ENCODE data around the gene CHST8. TPM values are rescaled to one million over a fixed set of nuclear protein-coding genes. Genes with fewer than 3 reads are reported as not detected.
A peak's percentile ranks its signal among the peaks of the same experiment; 100 is the strongest.

Gene CHST8
- polyA plus RNA-seq, 2 of the 4 experiments (the other 2 are of a cell fraction), result not detected

DNA sequence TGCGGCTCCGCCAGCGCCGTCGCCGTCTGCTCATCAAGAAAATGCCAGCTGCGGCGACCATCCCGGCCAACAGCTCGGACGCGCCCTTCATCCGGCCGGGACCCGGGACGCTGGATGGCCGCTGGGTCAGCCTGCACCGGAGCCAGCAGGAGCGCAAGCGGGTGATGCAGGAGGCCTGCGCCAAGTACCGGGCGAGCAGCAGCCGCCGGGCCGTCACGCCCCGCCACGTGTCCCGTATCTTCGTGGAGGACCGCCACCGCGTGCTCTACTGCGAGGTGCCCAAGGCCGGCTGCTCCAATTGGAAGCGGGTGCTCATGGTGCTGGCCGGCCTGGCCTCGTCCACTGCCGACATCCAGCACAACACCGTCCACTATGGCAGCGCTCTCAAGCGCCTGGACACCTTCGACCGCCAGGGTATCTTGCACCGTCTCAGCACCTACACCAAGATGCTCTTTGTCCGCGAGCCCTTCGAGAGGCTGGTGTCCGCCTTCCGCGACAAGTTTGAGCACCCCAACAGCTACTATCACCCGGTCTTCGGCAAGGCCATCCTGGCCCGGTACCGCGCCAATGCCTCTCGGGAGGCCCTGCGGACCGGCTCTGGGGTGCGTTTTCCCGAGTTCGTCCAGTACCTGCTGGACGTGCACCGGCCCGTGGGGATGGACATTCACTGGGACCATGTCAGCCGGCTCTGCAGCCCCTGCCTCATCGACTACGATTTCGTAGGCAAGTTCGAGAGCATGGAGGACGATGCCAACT is 150.5 kb downstream of the CHST8 start:
- CTCF ChIA-PET, result interaction anchor here (0.6 to 22.3 kb wide), 72 partner anchors 7 to 941 kb away, joined by 3 to 572 read pairs (median 5); partner anchors contain the start of genes CEBPA and KCTD15
- Histone ChIP-seq H3K4me1 (no peaks in the 10 kb centered on the region), H3K27ac (no peak overlapping the region), H3K4me2 (no peak overlapping the region), H3K9me3 (no peaks in the 10 kb centered on the region), H3K4me3 (no peak overlapping the region)
- 62% methylated on average over 68 of the region's 72 CpGs for WGBS (ENCODE audit: missing lambda C conversion rate)
- FAIRE-seq (no peak), DNase-seq (ENCODE audit: low read depth in 1 of 2, low spot score in 1 of 2) (no peak), ATAC-seq (peak in 1 of 2 experiments; percentile 3; a peak in 3 of 6 replicates)
- TF ChIP-seq ZC3H11A (IDR thresholded peaks at IDR 0.05) (no peak), NR3C1 (IDR thresholded peaks at IDR 0.05) (no peak), FOXS1 (CRISPR knock-in tag; IDR thresholded peaks at IDR 0.05) (no peak), TFCP2L1 (CRISPR knock-in tag; IDR thresholded peaks at IDR 0.05) (no peak), E2F6 (IDR thresholded peaks at IDR 0.05; ENCODE audit: borderline replicate concordance, low read depth) (no peak)
- TF ChIP-seq, protein P1, sequence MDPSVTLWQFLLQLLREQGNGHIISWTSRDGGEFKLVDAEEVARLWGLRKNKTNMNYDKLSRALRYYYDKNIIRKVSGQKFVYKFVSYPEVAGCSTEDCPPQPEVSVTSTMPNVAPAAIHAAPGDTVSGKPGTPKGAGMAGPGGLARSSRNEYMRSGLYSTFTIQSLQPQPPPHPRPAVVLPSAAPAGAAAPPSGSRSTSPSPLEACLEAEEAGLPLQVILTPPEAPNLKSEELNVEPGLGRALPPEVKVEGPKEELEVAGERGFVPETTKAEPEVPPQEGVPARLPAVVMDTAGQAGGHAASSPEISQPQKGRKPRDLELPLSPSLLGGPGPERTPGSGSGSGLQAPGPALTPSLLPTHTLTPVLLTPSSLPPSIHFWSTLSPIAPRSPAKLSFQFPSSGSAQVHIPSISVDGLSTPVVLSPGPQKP (IDR thresholded peaks at IDR 0.05; ENCODE audit: low read depth, low read length), result no peak
- POLR2A ChIA-PET, result no interaction called here

DNA sequence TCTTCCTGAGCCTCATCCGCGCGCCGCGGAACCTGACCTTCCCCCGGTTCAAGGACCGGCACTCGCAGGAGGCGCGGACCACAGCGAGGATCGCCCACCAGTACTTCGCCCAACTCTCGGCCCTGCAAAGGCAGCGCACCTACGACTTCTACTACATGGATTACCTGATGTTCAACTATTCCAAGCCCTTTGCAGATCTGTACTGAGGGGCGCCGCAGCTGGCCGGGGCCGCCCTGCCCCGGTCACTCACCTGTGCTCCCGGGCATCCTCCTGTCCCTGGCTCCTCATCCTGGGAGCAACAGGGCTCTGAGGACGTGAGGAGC is 151.1 kb downstream of the CHST8 start:
- 74% methylated on average over 23 of the region's 23 CpGs for WGBS (ENCODE audit: missing lambda C conversion rate)
- CTCF ChIA-PET, result interaction anchor here (0.9 to 22.3 kb wide), 20 partner anchors 12 to 940 kb away, joined by 3 to 572 read pairs (median 12); partner anchors contain the start of genes CEBPA and KCTD15
- no peak overlapping the region for H3K4me3 ChIP-seq
- no peak for DNase-seq (ENCODE audit: low read depth in 1 of 2, low spot score in 1 of 2)
- no peak for ATAC-seq
- no peaks in the 10 kb centered on the region for H3K4me1 ChIP-seq
- POLR2A ChIA-PET, result no interaction called here
- TF ChIP-seq PHF8 (IDR thresholded peaks at IDR 0.05; ENCODE audit: borderline replicate concordance, low read depth) (no peak), KDM5A (IDR thresholded peaks at IDR 0.05) (no peak), EHF (CRISPR knock-in tag; IDR thresholded peaks at IDR 0.05) (no peak), TFCP2L1 (CRISPR knock-in tag; IDR thresholded peaks at IDR 0.05) (no peak), HOXB13 (CRISPR knock-in tag; IDR thresholded peaks at IDR 0.05; ENCODE audit: low read depth) (no peak), CBX2 (IDR thresholded peaks at IDR 0.05; ENCODE audit: borderline replicate concordance, low read depth) (no peak), ZNF302 (CRISPR knock-in tag; IDR thresholded peaks at IDR 0.05) (no peak), MAFK (IDR thresholded peaks at IDR 0.05; ENCODE audit: partially characterized antibody) (no peak), NFE2L2 (conservative IDR thresholded peaks at IDR 0.05; ENCODE audit: low read length) (no peak), HOXA7 (CRISPR knock-in tag; IDR thresholded peaks at IDR 0.05) (no peak)
- TF ChIP-seq, protein P2, sequence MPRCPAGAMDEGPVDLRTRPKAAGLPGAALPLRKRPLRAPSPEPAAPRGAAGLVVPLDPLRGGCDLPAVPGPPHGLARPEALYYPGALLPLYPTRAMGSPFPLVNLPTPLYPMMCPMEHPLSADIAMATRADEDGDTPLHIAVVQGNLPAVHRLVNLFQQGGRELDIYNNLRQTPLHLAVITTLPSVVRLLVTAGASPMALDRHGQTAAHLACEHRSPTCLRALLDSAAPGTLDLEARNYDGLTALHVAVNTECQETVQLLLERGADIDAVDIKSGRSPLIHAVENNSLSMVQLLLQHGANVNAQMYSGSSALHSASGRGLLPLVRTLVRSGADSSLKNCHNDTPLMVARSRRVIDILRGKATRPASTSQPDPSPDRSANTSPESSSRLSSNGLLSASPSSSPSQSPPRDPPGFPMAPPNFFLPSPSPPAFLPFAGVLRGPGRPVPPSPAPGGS (IDR thresholded peaks at IDR 0.05), result no peak
- TF ChIP-seq, protein P1 (IDR thresholded peaks at IDR 0.05; ENCODE audit: low read depth, low read length), result no peak
- TF ChIP-seq, protein P3, sequence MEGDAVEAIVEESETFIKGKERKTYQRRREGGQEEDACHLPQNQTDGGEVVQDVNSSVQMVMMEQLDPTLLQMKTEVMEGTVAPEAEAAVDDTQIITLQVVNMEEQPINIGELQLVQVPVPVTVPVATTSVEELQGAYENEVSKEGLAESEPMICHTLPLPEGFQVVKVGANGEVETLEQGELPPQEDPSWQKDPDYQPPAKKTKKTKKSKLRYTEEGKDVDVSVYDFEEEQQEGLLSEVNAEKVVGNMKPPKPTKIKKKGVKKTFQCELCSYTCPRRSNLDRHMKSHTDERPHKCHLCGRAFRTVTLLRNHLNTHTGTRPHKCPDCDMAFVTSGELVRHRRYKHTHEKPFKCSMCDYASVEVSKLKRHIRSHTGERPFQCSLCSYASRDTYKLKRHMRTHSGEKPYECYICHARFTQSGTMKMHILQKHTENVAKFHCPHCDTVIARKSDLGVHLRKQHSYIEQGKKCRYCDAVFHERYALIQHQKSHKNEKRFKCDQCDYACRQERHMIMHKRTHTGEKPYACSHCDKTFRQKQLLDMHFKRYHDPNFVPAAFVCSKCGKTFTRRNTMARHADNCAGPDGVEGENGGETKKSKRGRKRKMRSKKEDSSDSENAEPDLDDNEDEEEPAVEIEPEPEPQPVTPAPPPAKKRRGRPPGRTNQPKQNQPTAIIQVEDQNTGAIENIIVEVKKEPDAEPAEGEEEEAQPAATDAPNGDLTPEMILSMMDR (IDR thresholded peaks at IDR 0.05), result no peak
- H3K4me2 ChIP-seq, result no peak overlapping the region
- no peak for FAIRE-seq
- no peak overlapping the region for H3K27ac ChIP-seq
- no peaks in the 10 kb centered on the region for H3K9me3 ChIP-seq
